Mucosa of stomach (tissue), 1 donor: ENCODE data around the gene AIFM3.

Source experiments
- H3K27me3 ChIP-seq: one replicate; pipeline ENCODE4 v1.7.0; 2013; ENCODE audit warnings: mild to moderate bottlenecking, low read length; ENCODE audit not compliant: control insufficient read depth, insufficient read depth
- H3K36me3 ChIP-seq: one replicate; pipeline ENCODE4 v1.7.0; 2013; ENCODE audit warnings: low read length; ENCODE audit not compliant: control insufficient read depth, insufficient read depth
- H3K4me1 ChIP-seq: one replicate; pipeline ENCODE4 v1.7.0; 2013; ENCODE audit warnings: mild to moderate bottlenecking, low read length; ENCODE audit not compliant: control insufficient read depth, insufficient read depth
- H3K4me3 ChIP-seq: one replicate; pipeline ENCODE4 v1.7.0; 2013; ENCODE audit warnings: low read length
- H3K9ac ChIP-seq: one replicate; pipeline ENCODE4 v1.7.0; 2013; ENCODE audit warnings: mild to moderate bottlenecking, low read length, moderate library complexity
- H3K9me3 ChIP-seq: one replicate; pipeline ENCODE4 v1.7.0; 2013; ENCODE audit warnings: mild to moderate bottlenecking, low read length, moderate library complexity; ENCODE audit not compliant: control insufficient read depth
- donor health status: Pancreatic carcinoma.

The AIFM3 gene

GRCh38 chr22:20983081-20983771, 16.2 kb downstream of the AIFM3 start:
- Histone ChIP-seq H3K27me3 (peaks cover 6% of the 10 kb centered on the region), H3K4me3 (peak overlapping the region; percentile 91)

GRCh38 chr22:20985720-20986119, 18.7 kb downstream of the AIFM3 start:
- no peaks in the 10 kb centered on the region for H3K36me3 ChIP-seq

More at GRCh38 chr22:20983081-20983771, 16.2 kb downstream of the AIFM3 start:
- H3K9me3 ChIP-seq: no peaks in the 10 kb centered on the region
- H3K4me1 ChIP-seq: peaks cover 33% of the 10 kb centered on the region
- H3K36me3 ChIP-seq: no peaks in the 10 kb centered on the region
- H3K9ac ChIP-seq: peak overlapping the region; percentile 89

GRCh38 chr22:20986365-20986764, 19.3 kb downstream of the AIFM3 start:
- Histone ChIP-seq H3K27me3 (no peaks in the 10 kb centered on the region), H3K4me1 (peaks cover 13% of the 10 kb centered on the region), H3K4me3 (no peak overlapping the region), H3K9me3 (no peaks in the 10 kb centered on the region), H3K9ac (no peak overlapping the region), H3K36me3 (no peaks in the 10 kb centered on the region)

More at GRCh38 chr22:20985720-20986119, 18.7 kb downstream of the AIFM3 start:
- Histone ChIP-seq H3K4me1 (peaks cover 19% of the 10 kb centered on the region), H3K4me3 (no peak overlapping the region), H3K27me3 (no peaks in the 10 kb centered on the region), H3K9me3 (no peaks in the 10 kb centered on the region), H3K9ac (no peak overlapping the region)

GRCh38 chr22:20987375-20987774, 20.3 kb downstream of the AIFM3 start:
- Histone ChIP-seq H3K27me3 (no peaks in the 10 kb centered on the region), H3K9ac (no peak overlapping the region), H3K4me1 (peaks cover 10% of the 10 kb centered on the region), H3K36me3 (peaks cover 9% of the 10 kb centered on the region), H3K4me3 (no peak overlapping the region), H3K9me3 (no peaks in the 10 kb centered on the region)

- no peak overlapping the region for H3K4me3 ChIP-seq
- no peak overlapping the region for H3K9ac ChIP-seq
- H3K27me3 ChIP-seq: no peaks in the 10 kb centered on the region
- peaks cover 17% of the 10 kb centered on the region for H3K36me3 ChIP-seq
- H3K9me3 ChIP-seq: no peaks in the 10 kb centered on the region
- no peaks in the 10 kb centered on the region for H3K4me1 ChIP-seq
Observed at GRCh38 chr22:20988573-20989322, 21.7 kb downstream of the AIFM3 start.

GRCh38 chr22:20989323-20990138, 22.5 kb downstream of the AIFM3 start:
- Histone ChIP-seq H3K9me3 (no peaks in the 10 kb centered on the region), H3K27me3 (no peaks in the 10 kb centered on the region), H3K4me3 (no peak overlapping the region), H3K36me3 (peaks cover 17% of the 10 kb centered on the region), H3K4me1 (no peaks in the 10 kb centered on the region), H3K9ac (no peak overlapping the region)

- no peaks in the 10 kb centered on the region for H3K27me3 ChIP-seq
Observed at GRCh38 chr22:20990184-20991180, 23.4 kb downstream of the AIFM3 start.

GRCh38 chr22:20991252-20992055, 24.4 kb downstream of the AIFM3 start:
- Histone ChIP-seq H3K4me1 (no peaks in the 10 kb centered on the region), H3K36me3 (peaks cover 17% of the 10 kb centered on the region), H3K27me3 (no peaks in the 10 kb centered on the region), H3K4me3 (no peak overlapping the region), H3K9me3 (no peaks in the 10 kb centered on the region), H3K9ac (no peak overlapping the region)

More at GRCh38 chr22:20990184-20991180, 23.4 kb downstream of the AIFM3 start:
- Histone ChIP-seq H3K4me3 (no peak overlapping the region), H3K9me3 (no peaks in the 10 kb centered on the region), H3K4me1 (no peaks in the 10 kb centered on the region), H3K36me3 (peaks cover 17% of the 10 kb centered on the region), H3K9ac (no peak overlapping the region)

GRCh38 chr22:20992056-20992442, 25.0 kb downstream of the AIFM3 start:
- Histone ChIP-seq H3K9me3 (no peaks in the 10 kb centered on the region), H3K27me3 (no peaks in the 10 kb centered on the region), H3K4me1 (no peaks in the 10 kb centered on the region), H3K9ac (no peak overlapping the region), H3K36me3 (peaks cover 22% of the 10 kb centered on the region), H3K4me3 (no peak overlapping the region)

- no peaks in the 10 kb centered on the region for H3K9me3 ChIP-seq
- no peaks in the 10 kb centered on the region for H3K27me3 ChIP-seq
- no peak overlapping the region for H3K4me3 ChIP-seq
- no peaks in the 10 kb centered on the region for H3K4me1 ChIP-seq
- H3K36me3 ChIP-seq: peaks cover 26% of the 10 kb centered on the region
- no peak overlapping the region for H3K9ac ChIP-seq
Observed at GRCh38 chr22:20992456-20993303, 25.6 kb downstream of the AIFM3 start.
